ENCODE results near the gene PFKFB2.

- TF ChIP-seq YY1 (IDR thresholded peaks at IDR 0.05; ENCODE audit: insufficient read depth, insufficient read length) = no peak
- no peak for TF ChIP-seq SUZ12 (IDR thresholded peaks at IDR 0.05; ENCODE audit: extremely low read depth, insufficient read depth, insufficient read length)
- TF ChIP-seq ZNF274 (IDR thresholded peaks at IDR 0.05; ENCODE audit: low read depth, low read length) = no peak
Measured at GRCh38 chr1:207025146-207025880, 27.8 kb upstream of the PFKFB2 start.

All from NT2/D1 (cell line).